Mononuclear cell (primary cell): Measurements from ENCODE around the gene DAG1. TPM values are rescaled to one million over a fixed set of nuclear protein-coding genes. Genes with fewer than 3 reads are reported as not detected.

Experiments
- H3K27me3 ChIP-seq: 2 replicates; pipeline ENCODE4 v1.6.0; 2011; ENCODE audit warnings: low read length, control low read depth; ENCODE audit not compliant: insufficient read depth
- H3K4me1 ChIP-seq: 2 replicates; pipeline ENCODE4 v1.5.1; 2011; ENCODE audit warnings: mild to moderate bottlenecking, low read length, control low read depth; ENCODE audit not compliant: insufficient read depth
- H3K4me3 ChIP-seq: 2 replicates; pipeline ENCODE4 v1.5.1; 2011; ENCODE audit warnings: mild to moderate bottlenecking, low read length, moderate library complexity
- H3K9me3 ChIP-seq: 2 replicates; pipeline ENCODE4 v1.5.1; 2011; ENCODE audit warnings: low read depth, mild to moderate bottlenecking, control low read depth, low read length
- total RNA-seq: library from RNA; depleted of rRNA; stranded (reverse); fragments of >200 nt; gene quantifications from one replicate; pipeline ENCODE4 v1.2.3, GENCODE V29; 2012

Gene DAG1
- total RNA-seq, 1 donor = 9.4 TPM

GRCh38 chr3:49519916-49520385 is 49.9 kb downstream of the DAG1 start:
- no peak overlapping the region for H3K4me3 ChIP-seq
- no peaks in the 10 kb centered on the region for H3K27me3 ChIP-seq
- H3K4me1 ChIP-seq = no peaks in the 10 kb centered on the region
- H3K9me3 ChIP-seq = no peaks in the 10 kb centered on the region

GRCh38 chr3:49523756-49524747 is 54.0 kb downstream of the DAG1 start:
- Histone ChIP-seq H3K4me1 (no peaks in the 10 kb centered on the region), H3K9me3 (no peaks in the 10 kb centered on the region), H3K4me3 (no peak overlapping the region)

DNA sequence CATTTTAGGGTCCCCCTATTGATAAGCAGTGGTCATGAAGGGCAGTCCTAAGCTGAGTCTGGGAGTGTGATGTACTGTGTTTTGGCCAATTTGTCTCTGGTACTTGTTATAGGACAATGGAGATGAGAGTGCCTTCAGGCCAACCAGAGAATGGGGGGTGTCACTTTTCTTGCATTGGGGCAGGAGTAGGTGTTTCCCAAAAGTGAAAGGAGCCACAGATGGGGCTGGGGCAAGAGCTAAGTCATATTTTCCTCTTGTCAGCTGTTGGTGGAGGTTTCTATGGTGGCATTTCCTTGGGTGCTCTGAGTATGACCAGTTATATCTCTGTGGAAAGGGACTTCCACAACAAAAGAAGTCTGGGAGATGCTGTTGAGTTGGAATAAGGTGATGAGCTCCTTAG is 59.5 kb downstream of the DAG1 start:
- Histone ChIP-seq H3K9me3 (no peaks in the 10 kb centered on the region), H3K4me3 (no peak overlapping the region), H3K4me1 (no peaks in the 10 kb centered on the region), H3K27me3 (no peaks in the 10 kb centered on the region)

More at GRCh38 chr3:49523756-49524747, 54.0 kb downstream of the DAG1 start:
- no peaks in the 10 kb centered on the region for H3K27me3 ChIP-seq

DNA sequence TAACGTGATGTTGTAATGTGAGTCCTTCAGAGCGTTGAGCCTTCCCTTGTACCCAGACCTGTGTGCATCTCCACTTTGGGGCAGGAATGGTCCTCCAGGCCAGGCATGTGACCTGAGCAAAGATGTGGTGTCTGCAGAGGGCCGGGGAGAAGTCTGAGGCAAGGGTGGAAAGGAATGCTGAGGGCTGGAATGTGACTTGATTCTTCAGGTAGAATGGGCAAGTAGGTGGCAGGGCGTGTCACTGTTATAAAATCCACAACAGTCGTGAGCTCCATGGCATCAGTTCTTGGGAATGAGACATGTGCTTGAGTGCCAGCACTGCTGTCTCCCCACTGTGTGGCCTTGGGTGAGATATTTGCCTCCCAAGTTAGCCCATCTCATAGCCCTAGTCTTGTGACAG is 60.2 kb downstream of the DAG1 start:
- Histone ChIP-seq H3K9me3 (no peaks in the 10 kb centered on the region), H3K4me3 (no peak overlapping the region), H3K4me1 (no peaks in the 10 kb centered on the region), H3K27me3 (no peaks in the 10 kb centered on the region)

DNA sequence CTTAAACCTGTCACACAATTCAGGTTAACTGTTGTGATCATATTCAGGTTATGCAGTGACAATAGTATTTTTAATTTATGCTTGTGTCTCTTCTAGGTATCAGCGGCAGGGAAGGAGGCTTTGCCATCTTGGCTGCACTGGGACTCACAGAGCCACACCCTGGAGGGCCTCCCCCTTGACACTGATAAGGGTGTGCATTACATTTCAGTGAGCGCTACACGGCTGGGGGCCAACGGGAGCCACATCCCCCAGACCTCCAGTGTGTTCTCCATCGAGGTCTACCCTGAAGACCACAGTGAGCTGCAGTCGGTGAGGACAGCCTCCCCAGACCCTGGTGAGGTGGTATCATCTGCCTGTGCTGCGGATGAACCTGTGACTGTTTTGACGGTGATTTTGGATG is 60.6 kb downstream of the DAG1 start:
- H3K4me1 ChIP-seq = no peaks in the 10 kb centered on the region
- H3K27me3 ChIP-seq = no peaks in the 10 kb centered on the region
- no peaks in the 10 kb centered on the region for H3K9me3 ChIP-seq
- no peak overlapping the region for H3K4me3 ChIP-seq

DNA sequence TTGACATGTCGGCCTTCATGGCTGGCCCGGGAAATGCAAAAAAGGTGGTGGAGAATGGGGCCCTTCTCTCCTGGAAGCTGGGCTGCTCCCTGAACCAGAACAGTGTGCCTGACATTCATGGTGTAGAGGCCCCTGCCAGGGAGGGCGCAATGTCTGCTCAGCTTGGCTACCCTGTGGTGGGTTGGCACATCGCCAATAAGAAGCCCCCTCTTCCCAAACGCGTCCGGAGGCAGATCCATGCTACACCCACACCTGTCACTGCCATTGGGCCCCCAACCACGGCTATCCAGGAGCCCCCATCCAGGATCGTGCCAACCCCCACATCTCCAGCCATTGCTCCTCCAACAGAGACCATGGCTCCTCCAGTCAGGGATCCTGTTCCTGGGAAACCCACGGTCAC is 61.2 kb downstream of the DAG1 start:
- no peaks in the 10 kb centered on the region for H3K4me1 ChIP-seq
- no peak overlapping the region for H3K4me3 ChIP-seq
- no peaks in the 10 kb centered on the region for H3K9me3 ChIP-seq
- no peaks in the 10 kb centered on the region for H3K27me3 ChIP-seq

- Histone ChIP-seq H3K4me3 (no peak overlapping the region), H3K27me3 (no peaks in the 10 kb centered on the region), H3K4me1 (no peaks in the 10 kb centered on the region), H3K9me3 (no peaks in the 10 kb centered on the region)
These were observed 61.6 kb downstream of the DAG1 start for GRCh38 chr3:49531715-49532114.

DNA sequence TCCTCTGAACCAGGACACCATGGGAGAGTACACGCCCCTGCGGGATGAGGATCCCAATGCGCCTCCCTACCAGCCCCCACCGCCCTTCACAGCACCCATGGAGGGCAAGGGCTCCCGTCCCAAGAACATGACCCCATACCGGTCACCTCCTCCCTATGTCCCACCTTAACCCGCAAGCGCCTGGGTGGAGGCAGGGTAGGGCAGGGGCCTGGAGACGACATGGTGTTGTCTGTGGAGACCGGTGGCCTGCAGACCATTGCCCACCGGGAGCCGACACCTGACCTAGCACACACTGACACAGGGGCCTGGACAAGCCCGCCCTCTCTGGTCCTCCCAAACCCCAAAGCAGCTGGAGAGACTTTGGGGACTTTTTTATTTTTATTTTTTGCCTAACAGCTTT is 63.0 kb downstream of the DAG1 start:
- H3K27me3 ChIP-seq = no peaks in the 10 kb centered on the region
- no peaks in the 10 kb centered on the region for H3K4me1 ChIP-seq
- H3K9me3 ChIP-seq = no peaks in the 10 kb centered on the region
- no peak overlapping the region for H3K4me3 ChIP-seq

- Histone ChIP-seq H3K4me3 (no peak overlapping the region), H3K9me3 (no peaks in the 10 kb centered on the region), H3K4me1 (no peaks in the 10 kb centered on the region), H3K27me3 (no peaks in the 10 kb centered on the region)
These were observed 63.9 kb downstream of the DAG1 start for GRCh38 chr3:49533786-49534519.

- Histone ChIP-seq H3K4me3 (no peak overlapping the region), H3K4me1 (no peaks in the 10 kb centered on the region), H3K27me3 (no peaks in the 10 kb centered on the region), H3K9me3 (no peaks in the 10 kb centered on the region)
These were observed 64.7 kb downstream of the DAG1 start for GRCh38 chr3:49534581-49535441.

GRCh38 chr3:49535971-49536874 is 66.2 kb downstream of the DAG1 start:
- Histone ChIP-seq H3K4me1 (peaks cover 9% of the 10 kb centered on the region), H3K9me3 (no peaks in the 10 kb centered on the region), H3K27me3 (no peaks in the 10 kb centered on the region), H3K4me3 (no peak overlapping the region)

- Histone ChIP-seq H3K4me1 (peaks cover 9% of the 10 kb centered on the region), H3K27me3 (no peaks in the 10 kb centered on the region), H3K4me3 (no peak overlapping the region), H3K9me3 (no peaks in the 10 kb centered on the region)
These were observed 66.9 kb downstream of the DAG1 start for GRCh38 chr3:49536875-49537533.

- peak overlapping the region; percentile 53 for H3K4me3 ChIP-seq
- H3K9me3 ChIP-seq = no peaks in the 10 kb centered on the region
- no peaks in the 10 kb centered on the region for H3K27me3 ChIP-seq
- peaks cover 9% of the 10 kb centered on the region for H3K4me1 ChIP-seq
These were observed 69.8 kb downstream of the DAG1 start for GRCh38 chr3:49539659-49540560.
